ENCODE data around the gene ZNF230.

DNA sequence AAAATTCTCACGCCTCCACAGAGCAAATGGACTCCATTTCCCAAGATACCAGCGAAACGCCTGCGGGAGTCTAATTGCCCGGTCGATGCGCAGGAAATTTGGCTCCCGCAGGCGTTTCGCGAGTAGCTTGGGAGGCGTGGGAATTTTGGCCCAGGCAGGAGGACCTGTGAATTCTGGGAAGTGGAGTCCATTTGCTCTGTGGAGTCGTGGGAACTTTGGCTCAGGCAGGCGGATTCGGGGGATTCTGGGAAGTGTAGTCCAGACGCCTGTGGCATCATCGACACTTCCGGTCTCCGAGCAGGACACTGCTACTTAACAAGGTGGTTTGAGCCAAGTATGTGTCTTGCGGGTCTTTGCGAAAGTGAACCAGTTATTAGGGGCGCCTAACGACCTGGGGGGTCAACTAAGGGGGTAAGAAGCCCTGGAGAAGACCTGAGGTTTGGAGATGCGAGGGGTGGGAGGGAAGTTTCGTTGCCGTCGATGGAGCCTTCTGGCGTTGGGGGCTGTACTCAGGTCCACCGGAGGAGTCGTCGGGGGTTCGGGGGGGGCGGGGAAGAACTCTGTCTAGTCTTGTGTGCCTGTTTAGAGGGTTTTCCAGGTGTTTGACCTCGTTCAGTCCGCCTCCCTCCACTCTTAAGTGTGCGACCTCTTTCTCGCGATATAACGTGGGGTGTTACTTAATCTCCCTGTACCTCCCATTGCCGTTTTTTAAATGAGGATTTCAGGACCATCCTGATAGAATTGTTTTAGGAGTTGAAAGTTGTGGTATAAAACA is 18.7 kb upstream of the ZNF230 start, which contains the start of gene ZNF155:
- peak; percentile 65; the same call in 1 of the 2 replicates for TF ChIP-seq POLR2AphosphoS5 (IDR thresholded peaks at IDR 0.05; ENCODE audit: low read depth, low read length)
- no peak for TF ChIP-seq JUND (IDR thresholded peaks at IDR 0.05)
- TF ChIP-seq SMC3 (IDR thresholded peaks at IDR 0.05; ENCODE audit: low read depth, low read length) = no peak
- peak; percentile 97 for TF ChIP-seq CHD2 (IDR thresholded peaks at IDR 0.05; ENCODE audit: low read length, partially characterized antibody)
- TF ChIP-seq, protein P1, sequence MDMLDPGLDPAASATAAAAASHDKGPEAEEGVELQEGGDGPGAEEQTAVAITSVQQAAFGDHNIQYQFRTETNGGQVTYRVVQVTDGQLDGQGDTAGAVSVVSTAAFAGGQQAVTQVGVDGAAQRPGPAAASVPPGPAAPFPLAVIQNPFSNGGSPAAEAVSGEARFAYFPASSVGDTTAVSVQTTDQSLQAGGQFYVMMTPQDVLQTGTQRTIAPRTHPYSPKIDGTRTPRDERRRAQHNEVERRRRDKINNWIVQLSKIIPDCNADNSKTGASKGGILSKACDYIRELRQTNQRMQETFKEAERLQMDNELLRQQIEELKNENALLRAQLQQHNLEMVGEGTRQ (IDR thresholded peaks at IDR 0.05; ENCODE audit: borderline replicate concordance, low read depth, low read length) = no peak
- no peak for TF ChIP-seq CTCF (IDR thresholded peaks at IDR 0.05)
- TF ChIP-seq, protein P2, sequence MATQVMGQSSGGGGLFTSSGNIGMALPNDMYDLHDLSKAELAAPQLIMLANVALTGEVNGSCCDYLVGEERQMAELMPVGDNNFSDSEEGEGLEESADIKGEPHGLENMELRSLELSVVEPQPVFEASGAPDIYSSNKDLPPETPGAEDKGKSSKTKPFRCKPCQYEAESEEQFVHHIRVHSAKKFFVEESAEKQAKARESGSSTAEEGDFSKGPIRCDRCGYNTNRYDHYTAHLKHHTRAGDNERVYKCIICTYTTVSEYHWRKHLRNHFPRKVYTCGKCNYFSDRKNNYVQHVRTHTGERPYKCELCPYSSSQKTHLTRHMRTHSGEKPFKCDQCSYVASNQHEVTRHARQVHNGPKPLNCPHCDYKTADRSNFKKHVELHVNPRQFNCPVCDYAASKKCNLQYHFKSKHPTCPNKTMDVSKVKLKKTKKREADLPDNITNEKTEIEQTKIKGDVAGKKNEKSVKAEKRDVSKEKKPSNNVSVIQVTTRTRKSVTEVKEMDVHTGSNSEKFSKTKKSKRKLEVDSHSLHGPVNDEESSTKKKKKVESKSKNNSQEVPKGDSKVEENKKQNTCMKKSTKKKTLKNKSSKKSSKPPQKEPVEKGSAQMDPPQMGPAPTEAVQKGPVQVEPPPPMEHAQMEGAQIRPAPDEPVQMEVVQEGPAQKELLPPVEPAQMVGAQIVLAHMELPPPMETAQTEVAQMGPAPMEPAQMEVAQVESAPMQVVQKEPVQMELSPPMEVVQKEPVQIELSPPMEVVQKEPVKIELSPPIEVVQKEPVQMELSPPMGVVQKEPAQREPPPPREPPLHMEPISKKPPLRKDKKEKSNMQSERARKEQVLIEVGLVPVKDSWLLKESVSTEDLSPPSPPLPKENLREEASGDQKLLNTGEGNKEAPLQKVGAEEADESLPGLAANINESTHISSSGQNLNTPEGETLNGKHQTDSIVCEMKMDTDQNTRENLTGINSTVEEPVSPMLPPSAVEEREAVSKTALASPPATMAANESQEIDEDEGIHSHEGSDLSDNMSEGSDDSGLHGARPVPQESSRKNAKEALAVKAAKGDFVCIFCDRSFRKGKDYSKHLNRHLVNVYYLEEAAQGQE (IDR thresholded peaks at IDR 0.05; ENCODE audit: low read depth, low read length) = no peak
- no peak for TF ChIP-seq EP300 (IDR thresholded peaks at IDR 0.05; ENCODE audit: borderline replicate concordance in 1 of 2, low read depth in 1 of 2, low read length in 1 of 2)
- peak; percentile 48; the same call in 1 of the 2 replicates for TF ChIP-seq TAF1 (IDR thresholded peaks at IDR 0.05; ENCODE audit: borderline replicate concordance, low read depth, low read length)
- TF ChIP-seq GABPA (IDR thresholded peaks at IDR 0.05; ENCODE audit: low read depth) = peak; percentile 77
